ENCODE results near the gene FRMD5. TPM values are rescaled to one million over a fixed set of nuclear protein-coding genes. Genes with fewer than 3 reads are reported as not detected.

FRMD5 gene
- total RNA-seq, 6 experiments from 2014 or later = not detected

DNA sequence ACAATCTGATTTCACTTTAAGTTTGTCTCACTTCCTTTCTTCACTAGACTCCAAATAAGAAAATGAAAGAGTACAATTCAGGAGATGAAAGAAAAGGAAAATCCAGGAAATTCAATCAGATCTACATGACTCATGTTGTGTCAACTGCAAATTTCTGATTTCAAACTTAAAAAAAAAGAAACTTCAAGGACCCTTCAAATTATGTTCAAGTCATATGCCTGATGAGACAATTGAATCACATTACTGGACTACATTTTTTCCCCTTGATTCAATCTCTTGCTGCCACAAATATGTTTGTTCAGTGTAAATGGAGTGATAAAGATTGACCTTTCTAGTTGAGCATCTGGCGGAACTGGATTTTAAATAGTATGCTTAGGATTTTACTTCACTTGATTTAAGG is 37.4 kb downstream of the FRMD5 start:
- TF ChIP-seq POLR2A (IDR thresholded peaks at IDR 0.05) = no peak
- TF ChIP-seq, protein P1, sequence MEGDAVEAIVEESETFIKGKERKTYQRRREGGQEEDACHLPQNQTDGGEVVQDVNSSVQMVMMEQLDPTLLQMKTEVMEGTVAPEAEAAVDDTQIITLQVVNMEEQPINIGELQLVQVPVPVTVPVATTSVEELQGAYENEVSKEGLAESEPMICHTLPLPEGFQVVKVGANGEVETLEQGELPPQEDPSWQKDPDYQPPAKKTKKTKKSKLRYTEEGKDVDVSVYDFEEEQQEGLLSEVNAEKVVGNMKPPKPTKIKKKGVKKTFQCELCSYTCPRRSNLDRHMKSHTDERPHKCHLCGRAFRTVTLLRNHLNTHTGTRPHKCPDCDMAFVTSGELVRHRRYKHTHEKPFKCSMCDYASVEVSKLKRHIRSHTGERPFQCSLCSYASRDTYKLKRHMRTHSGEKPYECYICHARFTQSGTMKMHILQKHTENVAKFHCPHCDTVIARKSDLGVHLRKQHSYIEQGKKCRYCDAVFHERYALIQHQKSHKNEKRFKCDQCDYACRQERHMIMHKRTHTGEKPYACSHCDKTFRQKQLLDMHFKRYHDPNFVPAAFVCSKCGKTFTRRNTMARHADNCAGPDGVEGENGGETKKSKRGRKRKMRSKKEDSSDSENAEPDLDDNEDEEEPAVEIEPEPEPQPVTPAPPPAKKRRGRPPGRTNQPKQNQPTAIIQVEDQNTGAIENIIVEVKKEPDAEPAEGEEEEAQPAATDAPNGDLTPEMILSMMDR (IDR thresholded peaks at IDR 0.05) = no peak
- Histone ChIP-seq H3K27ac (no peak overlapping the region), H3K4me3 (no peak overlapping the region), H3K27me3 (no peaks in the 10 kb centered on the region), H3K9me3 (no peaks in the 10 kb centered on the region), H3K4me1 (no peaks in the 10 kb centered on the region), H3K36me3 (no peaks in the 10 kb centered on the region)
- intact Hi-C loops (cut with DNase I) = no loop called here
- DNase-seq (no peak), ATAC-seq (no peak)
- WGBS (ENCODE audit: insufficient coverage, low coverage, low lambda C conversion rate, missing lambda C conversion rate) = 53% methylated on average over 1 of the region's 1 CpG

DNA sequence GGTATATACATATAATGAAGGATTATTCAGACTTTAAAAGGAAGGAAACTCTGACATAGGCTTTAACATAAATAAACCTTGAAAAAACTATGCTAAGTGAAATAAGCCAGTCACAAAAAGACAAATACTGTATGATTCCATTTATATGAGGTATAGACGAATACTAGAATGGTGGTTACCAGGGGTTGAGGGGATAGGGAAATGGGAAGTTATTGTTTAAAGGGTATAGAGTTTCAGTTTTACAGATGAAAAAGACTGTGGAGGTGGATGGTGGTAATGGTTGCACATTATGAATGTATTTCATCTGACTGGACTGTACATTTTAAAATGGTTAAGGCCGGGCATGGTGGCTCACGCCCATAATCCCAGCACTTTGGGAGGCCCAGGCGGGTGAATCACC is 41.7 kb downstream of the FRMD5 start:
- no peaks in the 10 kb centered on the region for H3K9me3 ChIP-seq
- H3K4me1 ChIP-seq = no peaks in the 10 kb centered on the region
- H3K27ac ChIP-seq = no peak overlapping the region
- no peak for TF ChIP-seq POLR2A (IDR thresholded peaks at IDR 0.05)
- TF ChIP-seq, protein P1 (IDR thresholded peaks at IDR 0.05) = no peak
- no peaks in the 10 kb centered on the region for H3K27me3 ChIP-seq
- DNase-seq (no peak), ATAC-seq (no peak)
- intact Hi-C loops (cut with DNase I) = no loop called here
- WGBS (ENCODE audit: insufficient coverage, low coverage, low lambda C conversion rate, missing lambda C conversion rate) = 64% methylated on average over 4 of the region's 4 CpGs
- H3K36me3 ChIP-seq = no peaks in the 10 kb centered on the region
- no peak overlapping the region for H3K4me3 ChIP-seq

DNA sequence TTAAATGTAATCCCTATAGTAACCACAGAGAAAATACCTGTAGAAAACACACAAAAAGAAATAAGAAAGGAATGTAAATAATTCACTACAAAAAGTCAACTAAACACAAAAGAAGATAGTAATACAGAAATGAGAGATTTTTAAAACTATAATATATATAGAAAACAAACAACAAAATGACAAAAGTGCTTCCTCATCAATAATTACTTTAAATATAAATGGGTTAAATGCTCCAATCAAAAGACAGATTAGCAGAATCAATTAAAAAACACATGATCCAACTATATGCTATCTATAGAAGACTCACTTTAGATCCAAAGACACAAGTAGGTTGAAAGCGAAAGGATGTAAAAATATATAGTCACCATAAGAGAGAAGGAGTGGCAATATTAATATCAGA is 45.8 kb downstream of the FRMD5 start:
- Histone ChIP-seq H3K9me3 (no peaks in the 10 kb centered on the region), H3K27ac (no peak overlapping the region), H3K4me3 (no peak overlapping the region), H3K4me1 (no peaks in the 10 kb centered on the region), H3K36me3 (no peaks in the 10 kb centered on the region), H3K27me3 (no peaks in the 10 kb centered on the region)
- WGBS (ENCODE audit: insufficient coverage, low coverage, low lambda C conversion rate, missing lambda C conversion rate) = 100% methylated on average over 1 of the region's 1 CpG
- ATAC-seq = no peak
- intact Hi-C loops (cut with DNase I) = no loop called here
- DNase-seq = no peak
- TF ChIP-seq, protein P1 (IDR thresholded peaks at IDR 0.05) = no peak
- TF ChIP-seq POLR2A (IDR thresholded peaks at IDR 0.05) = no peak

DNA sequence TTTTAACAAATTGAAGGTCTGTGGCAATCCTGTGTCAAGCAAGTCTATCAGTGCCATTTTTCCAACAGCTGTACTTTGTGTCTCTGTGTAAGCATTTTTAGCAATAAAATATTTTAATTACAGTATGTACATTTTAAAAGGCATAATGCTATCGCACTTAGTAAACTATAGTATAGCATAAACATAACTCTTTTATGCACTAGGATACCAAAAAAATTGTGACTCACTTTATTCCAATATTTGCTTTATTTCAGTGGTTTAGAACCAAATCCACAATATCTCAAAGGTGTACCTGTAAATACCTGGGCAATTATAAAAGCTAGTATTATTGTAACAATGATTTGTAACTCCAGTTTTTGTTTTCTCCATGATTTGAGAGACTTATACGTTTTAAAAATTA is 46.5 kb downstream of the FRMD5 start:
- Histone ChIP-seq H3K27ac (no peak overlapping the region), H3K4me3 (no peak overlapping the region), H3K27me3 (no peaks in the 10 kb centered on the region), H3K4me1 (no peaks in the 10 kb centered on the region), H3K36me3 (no peaks in the 10 kb centered on the region), H3K9me3 (no peaks in the 10 kb centered on the region)
- DNase-seq = no peak
- WGBS (ENCODE audit: insufficient coverage, low coverage, low lambda C conversion rate, missing lambda C conversion rate) = 43% methylated on average over 2 of the region's 2 CpGs
- intact Hi-C loops (cut with DNase I) = no loop called here
- TF ChIP-seq, protein P1 (IDR thresholded peaks at IDR 0.05) = no peak
- no peak for TF ChIP-seq POLR2A (IDR thresholded peaks at IDR 0.05)
- ATAC-seq = no peak

DNA sequence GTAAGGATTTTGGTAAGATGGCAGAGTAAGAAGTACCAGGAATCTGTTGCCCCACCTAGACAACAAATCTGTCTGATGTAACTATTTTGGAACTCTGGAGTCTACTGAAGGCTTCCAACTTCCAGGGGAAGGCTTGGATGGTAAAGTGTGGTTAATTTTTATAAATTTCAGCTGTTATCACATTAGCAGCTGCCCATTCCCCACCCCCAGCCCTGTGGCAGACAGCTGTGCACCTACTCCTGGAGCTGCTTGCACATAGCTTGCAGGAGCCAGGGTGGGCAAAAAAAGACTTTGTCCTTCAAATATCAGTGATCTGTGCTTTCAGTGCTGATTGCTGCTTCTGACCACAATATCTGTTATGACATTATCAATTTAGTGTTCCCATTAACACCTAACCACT is 47.4 kb downstream of the FRMD5 start:
- no peak for DNase-seq
- intact Hi-C loops (cut with DNase I) = no loop called here
- TF ChIP-seq, protein P1 (IDR thresholded peaks at IDR 0.05) = no peak
- TF ChIP-seq POLR2A (IDR thresholded peaks at IDR 0.05) = no peak

More for the DNA sequence above, 47.4 kb downstream of the FRMD5 start:
- Histone ChIP-seq H3K27ac (no peak overlapping the region), H3K4me1 (no peaks in the 10 kb centered on the region), H3K36me3 (no peaks in the 10 kb centered on the region), H3K9me3 (no peaks in the 10 kb centered on the region), H3K4me3 (no peak overlapping the region), H3K27me3 (no peaks in the 10 kb centered on the region)
- no peak for ATAC-seq
